GM23338 (cell line): Measurements from ENCODE around the gene OR56B1. TPM values are rescaled to one million over a fixed set of nuclear protein-coding genes. Genes with fewer than 3 reads are reported as not detected.

Experiments used
- ATAC-seq: fragments of 200-7000 bp; cut with Tn5 transposase; 3 replicates; pipeline ENCODE4 v1.9.1; 2020
- DNase-seq: peaks from one replicate; pipeline ENCODE4 v3.0.0-alpha.2; 2015; ENCODE audit warnings: low spot score
- H2AFZ ChIP-seq: fragments of 200-600 bp; sonication (generic); 2 replicates; pipeline ENCODE4 v1.8.0; 2016; ENCODE audit warnings: antibody characterized with exemption, mild to moderate bottlenecking, moderate library complexity
- H3F3A ChIP-seq: fragments of 200-600 bp; sonication (generic); replicated peaks from 2 replicates; pipeline ENCODE4 v1.8.0; 2017; ENCODE audit warnings: antibody characterized with exemption, mixed run types, low read depth
- H3K27ac ChIP-seq: fragments of 200-600 bp; sonication (generic); 2 replicates; pipeline ENCODE4 v1.6.1; 2016; ENCODE audit warnings: low read depth
- H3K27me3 ChIP-seq: fragments of 200-600 bp; sonication (generic); 2 replicates; pipeline ENCODE4 v1.8.0; 2016; ENCODE audit warnings: mild to moderate bottlenecking, mixed run types, moderate library complexity; ENCODE audit not compliant: insufficient read depth
- H3K36me3 ChIP-seq: fragments of 200-600 bp; sonication (generic); 2 replicates; pipeline ENCODE4 v1.8.0; 2016; ENCODE audit warnings: mild to moderate bottlenecking; ENCODE audit not compliant: insufficient read depth
- H3K4me1 ChIP-seq: fragments of 200-600 bp; sonication (generic); 2 replicates; pipeline ENCODE4 v1.8.0; 2016; ENCODE audit warnings: mild to moderate bottlenecking, moderate library complexity; ENCODE audit not compliant: insufficient read depth
- H3K4me2 ChIP-seq: fragments of 200-600 bp; sonication (generic); 2 replicates; pipeline ENCODE4 v1.7.1; 2017; ENCODE audit warnings: mixed run types
- H3K4me3 ChIP-seq: fragments of 200-600 bp; sonication (generic); 2 replicates; pipeline ENCODE4 v1.6.1; 2016; ENCODE audit warnings: mixed run types
- H3K79me2 ChIP-seq: fragments of 200-600 bp; sonication (generic); replicated peaks from 2 replicates; pipeline ENCODE4 v1.8.0; 2017; ENCODE audit warnings: mild to moderate bottlenecking; ENCODE audit not compliant: insufficient read depth
- H3K9me2 ChIP-seq: fragments of 200-600 bp; sonication (generic); 2 replicates; pipeline ENCODE4 v1.8.0; 2017; ENCODE audit not compliant: insufficient read depth
- H4K20me1 ChIP-seq: fragments of 200-600 bp; sonication (generic); replicated peaks from 2 replicates; pipeline ENCODE4 v1.8.0; 2017; ENCODE audit warnings: mild to moderate bottlenecking; ENCODE audit not compliant: insufficient read depth
- H3K27ac Mint-ChIP-seq: 2 replicates; pipeline ENCODE4 v1.8.0; 2020; ENCODE audit warnings: inconsistent platforms, mild to moderate bottlenecking, moderate library complexity, mixed read lengths
- H3K27me3 Mint-ChIP-seq: 3 replicates; pipeline ENCODE4 v1.8.0; 2022; ENCODE audit warnings: low read depth, mild to moderate bottlenecking, moderate library complexity, mixed read lengths, inconsistent platforms; ENCODE audit not compliant: insufficient read depth, poor library complexity
- H3K36me3 Mint-ChIP-seq: 3 replicates; pipeline ENCODE4 v1.8.0; 2021; ENCODE audit warnings: low read depth, mild to moderate bottlenecking, inconsistent platforms, moderate library complexity, mixed read lengths
- H3K4me1 Mint-ChIP-seq: 3 replicates; pipeline ENCODE4 v1.8.0; 2020; ENCODE audit warnings: mild to moderate bottlenecking, inconsistent platforms, mixed read lengths
- H3K4me3 Mint-ChIP-seq: 3 replicates; pipeline ENCODE4 v1.8.0; 2021; ENCODE audit warnings: moderate library complexity, mild to moderate bottlenecking, inconsistent platforms, mixed read lengths
- H3K9me3 Mint-ChIP-seq: 3 replicates; pipeline ENCODE4 v1.8.0; 2020; ENCODE audit warnings: moderate library complexity, mild to moderate bottlenecking, inconsistent platforms, mixed read lengths
- CREB1 ChIP-seq: fragments of 250-450 bp; sonication (Bioruptor Pico); IDR thresholded peaks from 2 replicates; pipeline ENCODE4 v1.5.0; 2020; ENCODE audit warnings: low read depth, mild to moderate bottlenecking, moderate library complexity
- CTCF ChIP-seq, 2 experiments: fragments of 200-600 bp in 1 of 2; sonication (generic) in 1 of 2; conservative IDR thresholded peaks; 2 replicates each; pipeline versions ENCODE4 v1.5.1 to v1.6.1; 2016 to 2017; ENCODE audit warnings: antibody characterized with exemption in 2 of 2, low read depth in 2 of 2, mild to moderate bottlenecking in 2 of 2, moderate library complexity in 1 of 2
- EZH2 ChIP-seq: fragments of 200-600 bp; sonication (generic); IDR thresholded peaks from one replicate; pipeline ENCODE4 v1.8.0; 2017; ENCODE audit warnings: antibody characterized with exemption, mild to moderate bottlenecking, low read depth; ENCODE audit not compliant: unreplicated experiment
- EZH2phosphoT487 ChIP-seq: fragments of 200-600 bp; sonication (generic); IDR thresholded peaks from one replicate; pipeline ENCODE4 v1.8.1; 2018; ENCODE audit warnings: antibody characterized with exemption; ENCODE audit not compliant: unreplicated experiment
- NANOG ChIP-seq: IDR thresholded peaks from 2 replicates; pipeline ENCODE4 v1.6.1; 2016; ENCODE audit warnings: antibody characterized with exemption, borderline replicate concordance
- POLR2AphosphoS5 ChIP-seq: IDR thresholded peaks from 2 replicates; pipeline ENCODE4 v1.6.1; 2016; ENCODE audit warnings: antibody characterized with exemption, low read depth
- REST ChIP-seq: IDR thresholded peaks from one replicate; pipeline ENCODE4 v1.6.1; 2018; ENCODE audit warnings: antibody characterized with exemption; ENCODE audit not compliant: unreplicated experiment
- STAT1 ChIP-seq: IDR thresholded peaks from one replicate; pipeline ENCODE4 v1.6.1; 2016; ENCODE audit warnings: antibody characterized with exemption; ENCODE audit not compliant: unreplicated experiment
- ZNF114 ChIP-seq: fragments of 250-450 bp; sonication (Bioruptor Pico); IDR thresholded peaks from 2 replicates; pipeline ENCODE4 v1.5.0; 2020; ENCODE audit warnings: mild to moderate bottlenecking, moderate library complexity
- ZNF331 ChIP-seq: fragments of 250-450 bp; sonication (Bioruptor Pico); IDR thresholded peaks from 2 replicates; pipeline ENCODE4 v1.5.0; 2020; ENCODE audit warnings: low read depth, mild to moderate bottlenecking, moderate library complexity
- polyA plus RNA-seq: library from polyadenylated mRNA; unstranded; fragments of >200 nt; fragmentation: Nextera tagmentation; extraction: Ambion mirVana; gene quantifications from 2 replicates; pipeline ENCODE4 v1.2.1, GENCODE V29; 2016
- total RNA-seq: library from RNA; depleted of rRNA; stranded (reverse); fragments of >200 nt; shearing (Covaris generic); gene quantifications from 2 replicates; pipeline ENCODE4 v1.2.3, GENCODE V29; 2014
- TF ChIP-seq, protein P1 (sequence below): IDR thresholded peaks from 2 replicates; pipeline ENCODE4 v1.6.1; 2016; ENCODE audit warnings: antibody characterized with exemption

The OR56B1 gene
- total and polyA plus RNA-seq, 2 experiments from 2014 or later: 0.28 TPM; not detected in 1

GRCh38 chr11:5749836-5750235 is 13.6 kb downstream of the OR56B1 start:
- no peaks in the 10 kb centered on the region for H3K9me3 Mint-ChIP-seq
- no peak overlapping the region for H3K27ac ChIP-seq
- no peaks in the 10 kb centered on the region for H3F3A ChIP-seq
- TF ChIP-seq CTCF (conservative IDR thresholded peaks at IDR 0.05; ENCODE audit: low read depth in 2 of 2) (no peak), ZNF331 (no peak), EZH2phosphoT487 (no peak), NANOG (no peak), POLR2AphosphoS5 (no peak), CREB1 (CRISPR knock-in tag) (no peak), EZH2 (no peak), REST (no peak), ZNF114 (CRISPR knock-in tag) (no peak), STAT1 (no peak)
- TF ChIP-seq, protein P1, sequence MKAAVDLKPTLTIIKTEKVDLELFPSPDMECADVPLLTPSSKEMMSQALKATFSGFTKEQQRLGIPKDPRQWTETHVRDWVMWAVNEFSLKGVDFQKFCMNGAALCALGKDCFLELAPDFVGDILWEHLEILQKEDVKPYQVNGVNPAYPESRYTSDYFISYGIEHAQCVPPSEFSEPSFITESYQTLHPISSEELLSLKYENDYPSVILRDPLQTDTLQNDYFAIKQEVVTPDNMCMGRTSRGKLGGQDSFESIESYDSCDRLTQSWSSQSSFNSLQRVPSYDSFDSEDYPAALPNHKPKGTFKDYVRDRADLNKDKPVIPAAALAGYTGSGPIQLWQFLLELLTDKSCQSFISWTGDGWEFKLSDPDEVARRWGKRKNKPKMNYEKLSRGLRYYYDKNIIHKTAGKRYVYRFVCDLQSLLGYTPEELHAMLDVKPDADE: no peak
- H3K36me3 Mint-ChIP-seq: no peaks in the 10 kb centered on the region
- H3K4me1 ChIP-seq: no peaks in the 10 kb centered on the region
- no peaks in the 10 kb centered on the region for H3K36me3 ChIP-seq
- H3K27me3 Mint-ChIP-seq: no peaks in the 10 kb centered on the region
- no peak overlapping the region for H3K4me3 ChIP-seq
- ATAC-seq: no peak
- H3K27me3 ChIP-seq: no peaks in the 10 kb centered on the region
- H3K27ac Mint-ChIP-seq: no peak overlapping the region
- no peaks in the 10 kb centered on the region for H3K9me2 ChIP-seq
- DNase-seq: no peak
- no peaks in the 10 kb centered on the region for H3K79me2 ChIP-seq
- H2AFZ ChIP-seq: no peak overlapping the region
- H3K4me2 ChIP-seq: no peak overlapping the region
- no peaks in the 10 kb centered on the region for H3K4me1 Mint-ChIP-seq
- no peak overlapping the region for H3K4me3 Mint-ChIP-seq
- no peaks in the 10 kb centered on the region for H4K20me1 ChIP-seq
